ENCODE data around the gene MALAT1. TPM values are rescaled to one million over a fixed set of nuclear protein-coding genes. Genes with fewer than 3 reads are reported as not detected.

The MALAT1 gene
- total RNA-seq, 1 experiment from 2014 or later, result 6,000 TPM

DNA sequence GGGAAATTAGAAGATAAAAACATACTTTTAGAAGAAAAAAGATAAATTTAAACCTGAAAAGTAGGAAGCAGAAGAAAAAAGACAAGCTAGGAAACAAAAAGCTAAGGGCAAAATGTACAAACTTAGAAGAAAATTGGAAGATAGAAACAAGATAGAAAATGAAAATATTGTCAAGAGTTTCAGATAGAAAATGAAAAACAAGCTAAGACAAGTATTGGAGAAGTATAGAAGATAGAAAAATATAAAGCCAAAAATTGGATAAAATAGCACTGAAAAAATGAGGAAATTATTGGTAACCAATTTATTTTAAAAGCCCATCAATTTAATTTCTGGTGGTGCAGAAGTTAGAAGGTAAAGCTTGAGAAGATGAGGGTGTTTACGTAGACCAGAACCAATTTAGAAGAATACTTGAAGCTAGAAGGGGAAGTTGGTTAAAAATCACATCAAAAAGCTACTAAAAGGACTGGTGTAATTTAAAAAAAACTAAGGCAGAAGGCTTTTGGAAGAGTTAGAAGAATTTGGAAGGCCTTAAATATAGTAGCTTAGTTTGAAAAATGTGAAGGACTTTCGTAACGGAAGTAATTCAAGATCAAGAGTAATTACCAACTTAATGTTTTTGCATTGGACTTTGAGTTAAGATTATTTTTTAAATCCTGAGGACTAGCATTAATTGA, 1.0 kb downstream of the MALAT1 start:
- no peak for ATAC-seq
- Histone ChIP-seq H2AFZ (ENCODE audit: low read depth, low read length, poor library complexity, severe bottlenecking) (no peak overlapping the region), H3K27me3 (ENCODE audit: insufficient read depth, low read length) (no peaks in the 10 kb centered on the region), H3K4me2 (ENCODE audit: low read length) (peak overlapping the region; percentile 85), H3K9me2 (ENCODE audit: insufficient read depth) (no peaks in the 10 kb centered on the region), H3K9ac (ENCODE audit: low read length) (peak overlapping the region; percentile 93), H3K9me3 (ENCODE audit: control insufficient read depth in 1 of 2, insufficient read depth in 1 of 2, low read depth in 1 of 2, low read length in 2 of 2) (no peaks in the 10 kb centered on the region), H3K4me1 (ENCODE audit: control insufficient read depth in 1 of 2, insufficient read depth in 2 of 2, low read length in 2 of 2) (peaks cover 48 to 86% of the 10 kb centered on the region in 2 experiments), H3K36me3 (ENCODE audit: control insufficient read depth in 1 of 2, insufficient read depth in 2 of 2, low read length in 2 of 2) (peaks cover 36 to 54% of the 10 kb centered on the region in 2 experiments), H3K27ac (ENCODE audit: low read depth, low read length) (peak overlapping the region; percentile 98), H3K4me3 (replicated peaks in 1 of 2; ENCODE audit: low read depth in 1 of 2, low read length in 2 of 2) (peak overlapping the region; percentile 57 to 79), H3K79me2 (ENCODE audit: insufficient read depth, low read length) (peaks cover 85% of the 10 kb centered on the region), H4K20me1 (ENCODE audit: insufficient read depth) (peaks cover 57% of the 10 kb centered on the region)
- BruUV-seq (replicated peaks), result no TSS peak
- intact Hi-C loops (cut with micrococcal nuclease), result loop anchor here (2.0 kb wide), 1 partner anchor 81 kb away; no protein-coding TSS in a partner anchor
- ChIA-PET CTCF (interaction anchor here (2.3 kb wide), 1 partner anchor 31 kb away, joined by 7 read pairs; no protein-coding TSS in a partner anchor), POLR2A (interaction anchor here (0.6 to 26.7 kb wide), 36 partner anchors 8 to 185 kb away, joined by 3 to 1499 read pairs (median 4); partner anchors contain the start of genes CDC42EP2, DPF2, EHBP1L1 and NEAT1), RAD21 (ENCODE audit: low non-redundant PET in 1 of 2, low total read pairs in 2 of 2, uncharacterized antibody in 2 of 2, unreplicated experiment in 2 of 2) (interaction anchor here (0.8 to 5.1 kb wide), 3 partner anchors 23 to 28 kb away, joined by 3 to 27 read pairs (median 3); no protein-coding TSS in a partner anchor)
- TF ChIP-seq ELF1 (IDR thresholded peaks at IDR 0.05; ENCODE audit: borderline replicate concordance, low read depth), result no peak
- TF ChIP-seq CEBPB (IDR thresholded peaks at IDR 0.05; ENCODE audit: low read depth), result no peak
- TF ChIP-seq FOSL1 (IDR thresholded peaks at IDR 0.05; ENCODE audit: low read depth), result no peak
- TF ChIP-seq EZH2 (IDR thresholded peaks at IDR 0.05), result no peak
- no peak for TF ChIP-seq SP1 (IDR thresholded peaks at IDR 0.05; ENCODE audit: low read depth)
- TF ChIP-seq POLR2AphosphoS5 (IDR thresholded peaks at IDR 0.05; ENCODE audit: low read depth, low read length), result no peak
- TF ChIP-seq EGR1 (IDR thresholded peaks at IDR 0.05; ENCODE audit: low read depth), result no peak
- TF ChIP-seq, protein P1, sequence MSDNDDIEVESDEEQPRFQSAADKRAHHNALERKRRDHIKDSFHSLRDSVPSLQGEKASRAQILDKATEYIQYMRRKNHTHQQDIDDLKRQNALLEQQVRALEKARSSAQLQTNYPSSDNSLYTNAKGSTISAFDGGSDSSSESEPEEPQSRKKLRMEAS (IDR thresholded peaks at IDR 0.05), result no peak
- TF ChIP-seq, protein P2, sequence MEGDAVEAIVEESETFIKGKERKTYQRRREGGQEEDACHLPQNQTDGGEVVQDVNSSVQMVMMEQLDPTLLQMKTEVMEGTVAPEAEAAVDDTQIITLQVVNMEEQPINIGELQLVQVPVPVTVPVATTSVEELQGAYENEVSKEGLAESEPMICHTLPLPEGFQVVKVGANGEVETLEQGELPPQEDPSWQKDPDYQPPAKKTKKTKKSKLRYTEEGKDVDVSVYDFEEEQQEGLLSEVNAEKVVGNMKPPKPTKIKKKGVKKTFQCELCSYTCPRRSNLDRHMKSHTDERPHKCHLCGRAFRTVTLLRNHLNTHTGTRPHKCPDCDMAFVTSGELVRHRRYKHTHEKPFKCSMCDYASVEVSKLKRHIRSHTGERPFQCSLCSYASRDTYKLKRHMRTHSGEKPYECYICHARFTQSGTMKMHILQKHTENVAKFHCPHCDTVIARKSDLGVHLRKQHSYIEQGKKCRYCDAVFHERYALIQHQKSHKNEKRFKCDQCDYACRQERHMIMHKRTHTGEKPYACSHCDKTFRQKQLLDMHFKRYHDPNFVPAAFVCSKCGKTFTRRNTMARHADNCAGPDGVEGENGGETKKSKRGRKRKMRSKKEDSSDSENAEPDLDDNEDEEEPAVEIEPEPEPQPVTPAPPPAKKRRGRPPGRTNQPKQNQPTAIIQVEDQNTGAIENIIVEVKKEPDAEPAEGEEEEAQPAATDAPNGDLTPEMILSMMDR (IDR thresholded peaks at IDR 0.05 in 2 of 3, conservative IDR thresholded peaks at IDR 0.05 in 1 of 3; ENCODE audit: borderline replicate concordance in 1 of 3, insufficient read depth in 1 of 3, low read depth in 2 of 3, low read length in 2 of 3), result no peak; a peak in 1 of 6 replicates
- TF ChIP-seq POLR2A (IDR thresholded peaks at IDR 0.05; ENCODE audit: borderline replicate concordance, extremely low read depth, insufficient read depth, insufficient read length), result no peak
- TF ChIP-seq SRF (IDR thresholded peaks at IDR 0.05; ENCODE audit: low read depth), result no peak
- TF ChIP-seq, protein P3, sequence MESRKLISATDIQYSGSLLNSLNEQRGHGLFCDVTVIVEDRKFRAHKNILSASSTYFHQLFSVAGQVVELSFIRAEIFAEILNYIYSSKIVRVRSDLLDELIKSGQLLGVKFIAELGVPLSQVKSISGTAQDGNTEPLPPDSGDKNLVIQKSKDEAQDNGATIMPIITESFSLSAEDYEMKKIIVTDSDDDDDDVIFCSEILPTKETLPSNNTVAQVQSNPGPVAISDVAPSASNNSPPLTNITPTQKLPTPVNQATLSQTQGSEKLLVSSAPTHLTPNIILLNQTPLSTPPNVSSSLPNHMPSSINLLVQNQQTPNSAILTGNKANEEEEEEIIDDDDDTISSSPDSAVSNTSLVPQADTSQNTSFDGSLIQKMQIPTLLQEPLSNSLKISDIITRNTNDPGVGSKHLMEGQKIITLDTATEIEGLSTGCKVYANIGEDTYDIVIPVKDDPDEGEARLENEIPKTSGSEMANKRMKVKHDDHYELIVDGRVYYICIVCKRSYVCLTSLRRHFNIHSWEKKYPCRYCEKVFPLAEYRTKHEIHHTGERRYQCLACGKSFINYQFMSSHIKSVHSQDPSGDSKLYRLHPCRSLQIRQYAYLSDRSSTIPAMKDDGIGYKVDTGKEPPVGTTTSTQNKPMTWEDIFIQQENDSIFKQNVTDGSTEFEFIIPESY (IDR thresholded peaks at IDR 0.05; ENCODE audit: extremely low read depth, insufficient replicate concordance, low read length), result no peak
- no peak for TF ChIP-seq CBX3 (IDR thresholded peaks at IDR 0.05; ENCODE audit: low read depth)
- no peak for DNase-seq (ENCODE audit: low read depth, low spot score)

Measured in HCT116 (cell line).